Esophagus squamous epithelium (tissue), 4 donors: ENCODE data around the gene LDLRAD4.

Source experiments
- POLR2A ChIP-seq, 4 donors: fragments of 450-650 bp; IDR thresholded peaks; one replicate each; pipeline ENCODE4 v1.6.1; 2017; ENCODE audit warnings: antibody characterized with exemption in 4 of 4, mild to moderate bottlenecking in 4 of 4, moderate library complexity in 3 of 4
- TF ChIP-seq, protein P1 (sequence below), 6 experiments: fragments of 450-650 bp in 4 of 6; fragments of 200-600 bp in 2 of 6; sonication (generic) in 2 of 6; IDR thresholded peaks; one replicate each; pipeline ENCODE4 v1.5.1; 2016 to 2019; ENCODE audit warnings: antibody characterized with exemption in 6 of 6, mild to moderate bottlenecking in 4 of 6, moderate library complexity in 4 of 6

GRCh38 chr18:13481820-13482617 is 263.5 kb downstream of the LDLRAD4 start:
- TF ChIP-seq, protein P1, sequence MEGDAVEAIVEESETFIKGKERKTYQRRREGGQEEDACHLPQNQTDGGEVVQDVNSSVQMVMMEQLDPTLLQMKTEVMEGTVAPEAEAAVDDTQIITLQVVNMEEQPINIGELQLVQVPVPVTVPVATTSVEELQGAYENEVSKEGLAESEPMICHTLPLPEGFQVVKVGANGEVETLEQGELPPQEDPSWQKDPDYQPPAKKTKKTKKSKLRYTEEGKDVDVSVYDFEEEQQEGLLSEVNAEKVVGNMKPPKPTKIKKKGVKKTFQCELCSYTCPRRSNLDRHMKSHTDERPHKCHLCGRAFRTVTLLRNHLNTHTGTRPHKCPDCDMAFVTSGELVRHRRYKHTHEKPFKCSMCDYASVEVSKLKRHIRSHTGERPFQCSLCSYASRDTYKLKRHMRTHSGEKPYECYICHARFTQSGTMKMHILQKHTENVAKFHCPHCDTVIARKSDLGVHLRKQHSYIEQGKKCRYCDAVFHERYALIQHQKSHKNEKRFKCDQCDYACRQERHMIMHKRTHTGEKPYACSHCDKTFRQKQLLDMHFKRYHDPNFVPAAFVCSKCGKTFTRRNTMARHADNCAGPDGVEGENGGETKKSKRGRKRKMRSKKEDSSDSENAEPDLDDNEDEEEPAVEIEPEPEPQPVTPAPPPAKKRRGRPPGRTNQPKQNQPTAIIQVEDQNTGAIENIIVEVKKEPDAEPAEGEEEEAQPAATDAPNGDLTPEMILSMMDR (IDR thresholded peaks at IDR 0.05), result no peak
- no peak for TF ChIP-seq POLR2A (IDR thresholded peaks at IDR 0.05)
